Transverse colon (tissue), 4 donors: ENCODE measurements around the gene EPHB6. TPM values are rescaled to one million over a fixed set of nuclear protein-coding genes. Genes with fewer than 3 reads are reported as not detected.

Experiments used
- DNase-seq: peaks from one replicate; pipeline ENCODE4 v3.0.0-alpha.2; 2019
- H3K27ac ChIP-seq, 4 donors: fragments of 200-600 bp; sonication (generic); 2 replicates each; pipeline ENCODE4 v1.5.1; 2016 to 2018; ENCODE audit warnings: inconsistent platforms in 4 of 4
- H3K27me3 ChIP-seq: fragments of 200-600 bp; sonication (generic); 2 replicates; pipeline ENCODE4 v1.5.1; 2017; ENCODE audit warnings: inconsistent platforms
- H3K36me3 ChIP-seq, 4 donors: fragments of 200-600 bp; sonication (generic); 2 replicates each; pipeline ENCODE4 v1.5.1; 2017 to 2019; ENCODE audit warnings: inconsistent platforms in 4 of 4
- H3K4me1 ChIP-seq, 4 donors: fragments of 200-600 bp; sonication (generic); 2 replicates each; pipeline ENCODE4 v1.5.1; 2017 to 2020; ENCODE audit warnings: inconsistent platforms in 4 of 4
- H3K4me3 ChIP-seq, 4 donors: fragments of 200-600 bp; sonication (generic); 1 replicate in 1 of 4; 2 replicates in 3 of 4; pipeline versions ENCODE4 v1.5.1 to v1.6.1; 2017 to 2019; ENCODE audit warnings: inconsistent platforms in 4 of 4
- H3K9me3 ChIP-seq, 2 donors: fragments of 200-600 bp; sonication (generic); 2 replicates each; pipeline ENCODE4 v1.5.1; 2017 to 2019; ENCODE audit warnings: inconsistent platforms in 2 of 2
- CTCF ChIP-seq, 5 experiments: fragments of 200-600 bp in 3 of 5; fragments of 450-650 bp in 2 of 5; sonication (generic) in 3 of 5; IDR thresholded peaks; 1 replicate in 2 of 5; 2 replicates in 3 of 5; pipeline ENCODE4 v1.5.1; 2016 to 2017; ENCODE audit warnings: antibody characterized with exemption in 5 of 5, inconsistent platforms in 3 of 5, mild to moderate bottlenecking in 2 of 5, moderate library complexity in 1 of 5
- EP300 ChIP-seq: sonication (generic); formaldehyde crosslinking; IDR thresholded peaks from one replicate; pipeline ENCODE4 v1.6.1; 2017; ENCODE audit warnings: antibody characterized with exemption, low read depth
- POLR2A ChIP-seq: fragments of 450-650 bp; IDR thresholded peaks from one replicate; pipeline ENCODE4 v1.6.1; 2016; ENCODE audit warnings: antibody characterized with exemption, mild to moderate bottlenecking, moderate library complexity
- POLR2AphosphoS5 ChIP-seq, 3 donors: sonication (generic); formaldehyde crosslinking; IDR thresholded peaks; one replicate each; pipeline ENCODE4 v1.6.1; 2016; ENCODE audit warnings: antibody characterized with exemption in 3 of 3
- WGBS, 2 donors: methylation state at CpG; one replicate each; pipeline ENCODE4 v1.1.5; 2018; ENCODE audit warnings: low coverage in 1 of 2; 5-methylcytosine and 5-hydroxymethylcytosine counted together
- in situ Hi-C, 4 donors: fragments of 200-750 bp; cut with MboI; loops; one replicate each; pipeline versions ENCODE4 v1.15.0 to v1.15.1; 2017; ENCODE audit warnings: low sequenced_read_pairs in 3 of 4, low pct_ligation_motif_present in 1 of 4, low pct_unique_long_range_greater_than_20kb in 1 of 4
- intact Hi-C: fragments of 100-400 bp; cut with DNase I; formaldehyde crosslinking; loops from one replicate; pipeline ENCODE4 v1.15.1; 2023; ENCODE audit warnings: low total_unique reads
- total RNA-seq, 4 donors: library from RNA; depleted of rRNA; stranded (reverse); fragments of >200 nt; gene quantifications; one replicate each; pipeline ENCODE4 v1.1.0, GENCODE V29; 2016

The EPHB6 gene
- total RNA-seq, 4 donors from 2014 or later = 2.9 to 10.2 (median 4.5) TPM

- H3K36me3 ChIP-seq = no peaks in the 10 kb centered on the region
- DNase-seq = peak; percentile 70
- in situ Hi-C loops (loop anchor here in 3 of 4 donors (10.0 to 25.0 kb wide), 2 partner anchors 151 to 358 kb away; partner anchors contain the start of gene TAS2R40 (in 3 of the 3)), intact Hi-C loops (loop anchor here (5.0 kb wide), 1 partner anchor 148 kb away; no protein-coding TSS in a partner anchor)
- peak overlapping the region; percentile 33 to 74 (median 52) for H3K4me3 ChIP-seq
- TF ChIP-seq CTCF (IDR thresholded peaks at IDR 0.05) = peak; percentile 70 to 78 (median 73)
- no peak for TF ChIP-seq POLR2A
- 0 to 1% methylated on average over 1 to 23 of the region's 23 CpGs for WGBS, 2 donors
- H3K4me1 ChIP-seq = peaks cover 0 to 10% (median 4%) of the 10 kb centered on the region in 4 donors
- no peaks in the 10 kb centered on the region for H3K9me3 ChIP-seq
- peaks cover 3% of the 10 kb centered on the region for H3K27me3 ChIP-seq
- peak overlapping the region; percentile 67 to 76 (median 70) for H3K27ac ChIP-seq
Observed at GRCh38 chr7:142853739-142854371, 1.0 kb upstream of the EPHB6 start.

GRCh38 chr7:142855114-142855743 is 353 bp downstream of the EPHB6 start:
- Histone ChIP-seq H3K4me3 (peak overlapping the region; percentile 33 to 74 (median 52)), H3K27me3 (peaks cover 3% of the 10 kb centered on the region), H3K4me1 (peaks cover 0 to 12% (median 7%) of the 10 kb centered on the region in 4 donors), H3K27ac (peak overlapping the region; percentile 67 to 76 (median 70)), H3K9me3 (no peaks in the 10 kb centered on the region), H3K36me3 (no peaks in the 10 kb centered on the region)
- TF ChIP-seq EP300 (no peak), POLR2A (no peak), CTCF (IDR thresholded peaks at IDR 0.05) (no peak), POLR2AphosphoS5 (IDR thresholded peaks at IDR 0.05) (no peak)
- DNase-seq = no peak
- WGBS, 2 donors = 12% methylated on average over 32 of the region's 43 CpGs; no CpG with 5 or more reads in 1 of the 2 donors
- intact Hi-C loops = no loop called here
- in situ Hi-C loops = loop anchor here in 3 of 4 donors (10.0 to 25.0 kb wide), 2 partner anchors 150 to 357 kb away; partner anchors contain the start of gene TAS2R40 (in 3 of the 3)

GRCh38 chr7:142855756-142856564 is 1.1 kb downstream of the EPHB6 start:
- Histone ChIP-seq H3K4me3 (peak overlapping the region in 2 of 4 donors; percentile 57 to 74), H3K27ac (peak overlapping the region in 1 of 4 donors; percentile 8)

GRCh38 chr7:142856565-142857245 is 1.8 kb downstream of the EPHB6 start:
- TF ChIP-seq POLR2AphosphoS5 (IDR thresholded peaks at IDR 0.05) = no peak
- in situ Hi-C loops (loop anchor here in 3 of 4 donors (10.0 to 25.0 kb wide), 2 partner anchors 148 to 356 kb away; partner anchors contain the start of gene TAS2R40 (in 3 of the 3)), intact Hi-C loops (no loop called here)
- Histone ChIP-seq H3K4me1 (peaks cover 0 to 14% (median 7%) of the 10 kb centered on the region in 4 donors), H3K4me3 (no peak overlapping the region), H3K27me3 (no peaks in the 10 kb centered on the region), H3K9me3 (no peaks in the 10 kb centered on the region), H3K27ac (no peak overlapping the region), H3K36me3 (no peaks in the 10 kb centered on the region)
- no peak for DNase-seq
- 91 to 100% methylated on average over 1 to 6 of the region's 7 CpGs for WGBS, 2 donors

More at GRCh38 chr7:142855756-142856564, 1.1 kb downstream of the EPHB6 start:
- H3K27me3 ChIP-seq = peaks cover 3% of the 10 kb centered on the region
- intact Hi-C loops (no loop called here), in situ Hi-C loops (loop anchor here in 3 of 4 donors (10.0 to 25.0 kb wide), 2 partner anchors 149 to 356 kb away; partner anchors contain the start of gene TAS2R40 (in 3 of the 3))
- no peak for TF ChIP-seq EP300
- TF ChIP-seq POLR2A = no peak
- peak in 1 of 3 donors; percentile 23 for TF ChIP-seq POLR2AphosphoS5 (IDR thresholded peaks at IDR 0.05)
- peaks cover 0 to 14% (median 7%) of the 10 kb centered on the region in 4 donors for H3K4me1 ChIP-seq
- H3K36me3 ChIP-seq = no peaks in the 10 kb centered on the region
- DNase-seq = peak; percentile 45
- 52% methylated on average over 12 of the region's 12 CpGs; no CpG with 5 or more reads in 1 of the 2 donors for WGBS, 2 donors
- H3K9me3 ChIP-seq = no peaks in the 10 kb centered on the region
